Activated T-helper 9 cell treated with anti-CD3 and anti-CD28 coated beads, Interleukin-2, amount 50 U/mL, for 16 hours (primary cell): ENCODE measurements around the gene NXPH3.

Source experiments
- DNase-seq: peaks from one replicate; pipeline ENCODE4 v3.0.0-alpha.2; 2020; ENCODE audit warnings: low read depth

The NXPH3 gene

GRCh38 chr17:49576088-49576916, 631 bp downstream of the NXPH3 start:
- DNase-seq, result no peak

DNA sequence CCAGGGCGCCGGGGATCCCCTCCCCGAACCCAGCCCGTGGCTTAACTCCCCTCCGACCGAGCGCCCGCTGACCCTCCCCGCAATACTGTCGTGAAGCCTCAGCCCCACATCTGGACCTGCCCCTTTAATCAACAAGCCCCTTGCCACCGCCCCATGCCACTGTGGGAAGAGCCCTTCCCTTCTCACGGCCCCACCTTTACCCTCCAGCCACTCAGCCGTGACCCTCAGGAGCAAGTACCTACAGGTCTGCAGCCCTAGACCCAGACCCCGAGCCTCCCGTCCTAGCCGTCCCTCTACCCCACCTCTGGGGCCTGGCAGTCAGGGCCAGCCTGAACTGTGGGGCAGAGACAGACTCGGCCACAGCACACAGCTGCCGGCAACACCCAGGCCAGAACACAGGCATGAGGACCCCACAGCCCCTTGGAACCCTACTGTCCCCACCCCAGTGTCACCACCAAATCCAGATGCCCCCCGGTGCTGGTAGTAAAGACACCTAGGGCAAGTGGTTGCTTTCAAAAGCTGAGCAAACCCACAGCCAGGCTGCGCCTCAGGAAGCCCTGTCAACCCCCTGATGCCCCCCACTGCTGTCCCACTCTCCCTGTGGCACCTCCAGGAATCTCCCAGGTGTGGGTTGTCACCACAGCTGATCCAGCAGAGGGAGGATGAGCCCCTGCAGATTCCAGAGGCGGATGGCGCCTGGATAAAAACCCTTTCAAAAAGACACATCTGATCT, 1.4 kb downstream of the NXPH3 start:
- no peak for DNase-seq

GRCh38 chr17:49577650-49577934, 1.9 kb downstream of the NXPH3 start:
- DNase-seq, result no peak

DNA sequence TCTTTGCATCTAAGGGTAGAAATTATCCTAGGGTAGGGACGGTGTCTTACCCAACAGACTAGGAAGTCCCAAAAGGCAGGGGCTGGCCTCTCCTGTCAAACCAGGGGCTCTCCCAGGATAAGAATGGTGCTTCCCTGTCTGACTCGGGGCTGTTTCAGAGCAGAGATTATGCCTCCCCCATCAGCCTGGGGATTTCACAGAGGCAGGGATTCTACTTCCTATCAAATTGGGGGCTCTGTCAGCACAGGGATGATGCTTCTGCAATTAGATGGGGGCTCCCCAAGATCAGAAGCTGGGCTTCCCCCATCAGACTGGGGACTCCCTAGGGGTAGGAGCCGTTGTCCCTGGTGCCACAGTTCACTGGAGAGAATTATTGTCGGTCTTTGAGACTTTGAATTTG, 2.3 kb downstream of the NXPH3 start:
- DNase-seq, result no peak

- DNase-seq, result no peak
These were observed 2.7 kb downstream of the NXPH3 start for GRCh38 chr17:49578414-49578813.

DNA sequence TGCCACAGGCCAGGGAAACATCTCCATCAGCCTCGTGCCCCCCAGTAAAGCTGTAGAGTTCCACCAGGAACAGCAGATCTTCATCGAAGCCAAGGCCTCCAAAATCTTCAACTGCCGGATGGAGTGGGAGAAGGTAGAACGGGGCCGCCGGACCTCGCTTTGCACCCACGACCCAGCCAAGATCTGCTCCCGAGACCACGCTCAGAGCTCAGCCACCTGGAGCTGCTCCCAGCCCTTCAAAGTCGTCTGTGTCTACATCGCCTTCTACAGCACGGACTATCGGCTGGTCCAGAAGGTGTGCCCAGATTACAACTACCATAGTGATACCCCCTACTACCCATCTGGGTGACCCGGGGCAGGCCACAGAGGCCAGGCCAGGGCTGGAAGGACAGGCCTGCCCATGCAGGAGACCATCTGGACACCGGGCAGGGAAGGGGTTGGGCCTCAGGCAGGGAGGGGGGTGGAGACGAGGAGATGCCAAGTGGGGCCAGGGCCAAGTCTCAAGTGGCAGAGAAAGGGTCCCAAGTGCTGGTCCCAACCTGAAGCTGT, 3.4 kb downstream of the NXPH3 start:
- DNase-seq, result no peak

- DNase-seq, result no peak
These were observed 3.9 kb downstream of the NXPH3 start for GRCh38 chr17:49579522-49579921.

- no peak for DNase-seq
These were observed 4.5 kb downstream of the NXPH3 start for GRCh38 chr17:49580055-49580721.

GRCh38 chr17:49580981-49581647, 5.4 kb downstream of the NXPH3 start:
- DNase-seq, result no peak

- no peak for DNase-seq
These were observed 6.0 kb downstream of the NXPH3 start for GRCh38 chr17:49581648-49581998.

DNA sequence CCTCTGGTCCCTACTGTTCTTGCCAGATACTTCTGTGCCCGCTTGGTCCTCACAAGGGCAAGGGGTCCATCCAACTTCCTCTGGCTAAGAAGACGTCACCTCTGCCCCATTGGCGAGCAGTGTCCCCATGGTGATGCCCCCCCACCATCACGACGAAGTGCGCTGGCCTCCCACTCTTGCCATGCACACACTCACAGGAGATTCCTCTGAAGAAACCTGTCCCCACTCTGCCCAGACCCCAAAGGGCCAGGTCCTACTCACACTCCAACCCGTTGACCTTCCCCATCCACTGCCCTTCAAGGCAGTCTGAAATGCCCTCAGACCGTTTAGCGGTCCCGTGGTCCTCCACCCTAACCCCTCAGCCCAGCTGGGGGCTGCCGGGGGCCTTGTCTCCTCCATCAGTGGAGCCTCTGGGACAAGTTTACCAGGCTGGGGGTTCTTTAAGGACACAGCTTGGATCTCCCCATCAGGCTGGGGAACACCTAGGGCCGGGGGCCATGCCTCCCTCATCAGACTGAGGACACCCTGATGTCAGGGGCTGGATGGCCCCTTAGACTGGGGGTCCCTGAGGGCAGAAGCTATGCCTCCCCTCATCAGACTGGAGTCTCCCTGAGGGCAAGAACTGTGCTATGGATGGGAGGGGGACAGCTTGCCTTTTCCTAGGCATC, 6.5 kb downstream of the NXPH3 start:
- DNase-seq, result no peak

- DNase-seq, result no peak
These were observed 7.1 kb downstream of the NXPH3 start for GRCh38 chr17:49582789-49583188.

- DNase-seq, result no peak
These were observed 7.6 kb downstream of the NXPH3 start for GRCh38 chr17:49583226-49583625.

GRCh38 chr17:49583889-49584288, 8.2 kb downstream of the NXPH3 start:
- DNase-seq, result no peak

- no peak for DNase-seq
These were observed 9.9 kb downstream of the NXPH3 start for GRCh38 chr17:49585422-49586027.

GRCh38 chr17:49587366-49588073, 11.8 kb downstream of the NXPH3 start:
- no peak for DNase-seq

DNA sequence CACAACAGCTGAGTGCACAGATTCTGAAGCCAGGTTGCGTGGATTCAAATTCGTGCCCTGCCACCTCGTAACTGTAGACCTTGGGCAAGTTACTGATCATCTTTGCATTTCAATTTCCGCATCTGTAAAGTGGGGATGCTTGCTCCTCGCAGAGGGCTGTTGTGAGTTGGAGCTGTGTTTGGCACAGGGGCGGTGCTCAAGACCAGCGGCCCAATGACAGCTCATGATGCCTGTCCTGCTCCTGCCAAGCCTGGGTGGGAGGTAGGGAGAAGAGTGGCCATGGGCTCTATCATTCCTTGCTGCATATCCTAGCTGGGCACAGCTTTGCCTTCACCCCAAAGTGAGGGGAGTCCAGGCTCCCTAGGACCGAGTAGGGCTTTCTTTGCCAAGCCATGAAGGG, 12.6 kb downstream of the NXPH3 start:
- no peak for DNase-seq

- DNase-seq, result no peak
These were observed 13.3 kb downstream of the NXPH3 start for GRCh38 chr17:49588726-49589576.

GRCh38 chr17:49589577-49589927, 13.9 kb downstream of the NXPH3 start:
- DNase-seq, result no peak

DNA sequence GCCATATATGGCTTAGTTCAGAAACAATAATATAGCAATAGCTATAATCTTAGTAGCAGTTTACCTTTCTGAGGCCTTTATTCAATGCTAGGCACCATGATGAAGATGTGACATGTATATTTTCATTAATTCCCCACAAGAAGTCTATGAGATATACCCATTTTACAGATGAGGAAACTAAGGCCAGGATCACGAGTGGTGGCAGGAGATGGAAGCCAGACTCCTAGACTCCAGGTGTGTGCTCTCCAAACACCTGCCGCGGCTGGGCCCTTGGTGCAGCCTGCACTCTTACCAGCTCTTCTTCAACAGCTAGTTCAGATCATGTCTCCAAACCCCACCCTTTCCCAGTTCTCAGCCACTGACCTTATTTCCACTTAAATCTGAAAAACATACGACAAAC, 15.2 kb downstream of the NXPH3 start:
- DNase-seq, result no peak
